ENCODE data around the gene LAMA3. TPM values are rescaled to one million over a fixed set of nuclear protein-coding genes. Genes with fewer than 3 reads are reported as not detected.

The LAMA3 gene
- total RNA-seq, 1 donor from 2014 or later = 1.9 TPM

- Mint-ChIP-seq H3K4me3 (ENCODE audit: unreplicated experiment) (no peak overlapping the region), H3K27me3 (ENCODE audit: low read depth) (no peaks in the 10 kb centered on the region), H3K36me3 (ENCODE audit: low read depth) (no peaks in the 10 kb centered on the region), H3K9me3 (ENCODE audit: low read depth) (no peaks in the 10 kb centered on the region), H3K27ac (ENCODE audit: unreplicated experiment) (no peak overlapping the region), H3K4me1 (ENCODE audit: low read depth) (peaks cover 10% of the 10 kb centered on the region)
- TF ChIP-seq CTCF (IDR thresholded peaks at IDR 0.05) = no peak
- DNase-seq (ENCODE audit: low spot score) = no peak
Observed at GRCh38 chr18:23926571-23926970, 237.3 kb downstream of the LAMA3 start.

GRCh38 chr18:23927821-23928746 lies 238.8 kb downstream of the LAMA3 start:
- H3K27me3 Mint-ChIP-seq (ENCODE audit: low read depth) = no peaks in the 10 kb centered on the region
- H3K27ac Mint-ChIP-seq (ENCODE audit: unreplicated experiment) = no peak overlapping the region
- DNase-seq (ENCODE audit: low spot score) = no peak
- H3K4me1 Mint-ChIP-seq (ENCODE audit: low read depth) = peaks cover 12% of the 10 kb centered on the region
- H3K4me3 Mint-ChIP-seq (ENCODE audit: unreplicated experiment) = no peak overlapping the region
- no peak for TF ChIP-seq CTCF (IDR thresholded peaks at IDR 0.05)
- H3K36me3 Mint-ChIP-seq (ENCODE audit: low read depth) = no peaks in the 10 kb centered on the region
- H3K9me3 Mint-ChIP-seq (ENCODE audit: low read depth) = no peaks in the 10 kb centered on the region

DNA sequence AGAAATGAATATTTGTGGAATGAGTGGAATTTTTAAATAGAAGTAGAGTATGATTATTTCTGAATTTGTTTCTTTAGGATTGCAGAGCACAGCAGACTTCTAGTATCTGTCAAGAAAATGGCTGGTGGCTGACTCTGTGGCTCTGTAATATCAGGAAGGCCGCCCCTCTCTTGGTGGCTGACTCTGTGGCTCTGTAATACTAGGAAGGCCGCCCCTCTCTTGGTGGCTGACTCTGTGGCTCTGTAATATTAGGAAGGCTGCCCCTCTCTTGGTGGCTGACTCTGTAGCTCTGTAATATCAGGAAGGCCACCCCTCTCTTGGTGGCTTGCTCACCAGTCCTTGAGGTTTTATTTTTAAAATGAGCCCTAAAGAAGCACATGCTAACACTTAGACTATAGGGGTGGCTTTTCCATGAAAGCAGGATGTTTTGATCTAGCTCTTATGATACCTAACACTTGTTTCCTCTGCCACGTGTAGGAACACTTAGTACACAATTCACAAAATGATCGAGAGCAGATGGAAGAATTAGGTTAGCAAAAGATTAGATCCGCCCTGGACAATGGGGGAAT lies 240.2 kb downstream of the LAMA3 start:
- no peaks in the 10 kb centered on the region for H3K9me3 Mint-ChIP-seq (ENCODE audit: low read depth)
- no peak overlapping the region for H3K27ac Mint-ChIP-seq (ENCODE audit: unreplicated experiment)
- peaks cover 18% of the 10 kb centered on the region for H3K4me1 Mint-ChIP-seq (ENCODE audit: low read depth)
- no peak for TF ChIP-seq CTCF (IDR thresholded peaks at IDR 0.05)
- no peak for DNase-seq (ENCODE audit: low spot score)
- no peak overlapping the region for H3K4me3 Mint-ChIP-seq (ENCODE audit: unreplicated experiment)
- no peaks in the 10 kb centered on the region for H3K27me3 Mint-ChIP-seq (ENCODE audit: low read depth)
- no peaks in the 10 kb centered on the region for H3K36me3 Mint-ChIP-seq (ENCODE audit: low read depth)

GRCh38 chr18:23930002-23930401 lies 240.7 kb downstream of the LAMA3 start:
- Mint-ChIP-seq H3K27me3 (ENCODE audit: low read depth) (peaks cover 2% of the 10 kb centered on the region), H3K4me1 (ENCODE audit: low read depth) (peaks cover 18% of the 10 kb centered on the region), H3K27ac (ENCODE audit: unreplicated experiment) (no peak overlapping the region), H3K4me3 (ENCODE audit: unreplicated experiment) (no peak overlapping the region), H3K36me3 (ENCODE audit: low read depth) (no peaks in the 10 kb centered on the region), H3K9me3 (ENCODE audit: low read depth) (no peaks in the 10 kb centered on the region)
- no peak for DNase-seq (ENCODE audit: low spot score)
- TF ChIP-seq CTCF (IDR thresholded peaks at IDR 0.05) = no peak

- DNase-seq (ENCODE audit: low spot score) = no peak
- peaks cover 14% of the 10 kb centered on the region for H3K4me1 Mint-ChIP-seq (ENCODE audit: low read depth)
Observed at GRCh38 chr18:23932385-23933067, 243.3 kb downstream of the LAMA3 start.

More at GRCh38 chr18:23932385-23933067, 243.3 kb downstream of the LAMA3 start:
- peaks cover 4% of the 10 kb centered on the region for H3K27me3 Mint-ChIP-seq (ENCODE audit: low read depth)
- no peaks in the 10 kb centered on the region for H3K9me3 Mint-ChIP-seq (ENCODE audit: low read depth)
- TF ChIP-seq CTCF (IDR thresholded peaks at IDR 0.05) = no peak
- no peak overlapping the region for H3K4me3 Mint-ChIP-seq (ENCODE audit: unreplicated experiment)
- no peak overlapping the region for H3K27ac Mint-ChIP-seq (ENCODE audit: unreplicated experiment)
- no peaks in the 10 kb centered on the region for H3K36me3 Mint-ChIP-seq (ENCODE audit: low read depth)

Data from chondrocyte (in vitro differentiated cells).